HG02642 (cell line): ENCODE results near the gene FHL2.
"Not testable (repeated sequence)": the region's sequence is repeated elsewhere in the genome, so short reads cannot be mapped to it uniquely, and the experiment has no call there.

ENCODE experiments used
- ATAC-seq: cut with Tn5 transposase; IDR thresholded peaks from one replicate; pipeline ENCODE4 v1.9.1; 2021; ENCODE audit warnings: mild to moderate bottlenecking; ENCODE audit not compliant: unreplicated experiment, poor library complexity

FHL2 gene

DNA sequence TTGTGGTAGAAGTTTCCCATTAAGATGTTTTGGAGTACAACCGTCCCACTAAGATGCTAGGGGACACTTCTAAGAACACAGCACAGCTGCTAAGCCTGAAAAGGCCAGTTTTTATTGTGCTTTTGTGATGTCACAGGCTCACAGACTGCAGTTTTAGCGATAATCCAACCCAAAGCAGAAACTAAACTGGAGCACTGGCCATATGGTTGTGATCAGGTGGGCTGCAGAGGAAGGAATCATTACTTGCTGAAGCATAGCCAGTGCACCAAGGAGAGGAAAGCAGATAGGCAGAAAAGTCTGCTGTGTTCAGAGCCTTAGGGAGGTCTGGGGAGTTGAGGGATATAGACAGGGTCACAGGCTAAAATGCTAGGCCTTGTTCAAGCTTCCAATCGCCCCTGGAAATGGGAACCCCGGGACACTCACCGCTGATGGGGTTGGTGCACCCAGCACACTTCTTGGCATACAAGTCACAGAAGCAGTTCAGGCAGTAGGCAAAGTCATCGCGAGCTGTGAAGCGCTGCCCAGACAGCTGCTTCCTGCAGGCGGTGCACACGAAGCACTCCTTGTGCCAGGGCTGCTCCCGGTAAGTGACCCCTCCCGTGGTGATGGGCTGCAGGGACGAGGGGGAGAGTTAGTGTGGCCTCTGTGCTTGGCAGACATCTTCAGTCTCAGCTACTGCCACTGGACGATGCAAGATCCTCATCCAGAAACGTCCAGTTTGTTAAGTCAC lies 35.8 kb downstream of the FHL2 start:
- no peak for ATAC-seq

DNA sequence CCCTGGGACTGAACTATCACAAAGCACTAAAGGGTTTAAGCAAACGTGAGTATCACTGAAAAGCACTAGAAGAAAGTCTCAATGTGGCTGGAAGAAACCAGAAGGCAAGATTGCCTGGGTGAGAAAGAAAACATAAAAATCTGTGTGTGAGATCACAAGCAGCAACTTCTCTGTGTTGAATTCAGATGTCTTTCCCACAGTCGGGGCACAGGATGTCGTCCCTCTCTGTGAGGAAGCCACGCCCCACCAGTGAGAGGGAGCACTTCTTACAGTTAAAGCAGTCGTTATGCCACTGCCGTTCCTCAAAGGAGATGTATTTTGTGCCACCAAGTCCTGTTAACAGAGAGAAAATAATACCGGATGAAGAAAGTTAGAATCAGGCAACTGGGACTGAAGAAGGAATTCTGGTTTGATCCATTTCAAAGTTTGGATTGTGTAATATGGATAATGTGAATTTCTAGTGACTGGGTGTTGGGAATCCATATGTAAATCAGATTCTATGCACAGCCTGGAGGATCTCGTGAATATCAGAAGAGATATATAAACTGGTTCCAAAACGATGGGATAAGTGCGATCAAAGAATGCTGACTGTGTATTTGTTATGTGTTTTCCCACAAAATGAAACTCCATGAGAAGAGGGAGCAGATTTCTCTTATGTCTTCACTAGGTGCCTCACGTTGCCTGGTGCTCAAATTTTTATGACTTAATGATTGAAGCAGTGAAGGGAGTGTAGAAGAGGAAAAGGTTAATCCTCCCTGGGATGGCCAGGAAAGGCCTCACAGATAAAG lies 37.6 kb downstream of the FHL2 start:
- ATAC-seq, result no peak

DNA sequence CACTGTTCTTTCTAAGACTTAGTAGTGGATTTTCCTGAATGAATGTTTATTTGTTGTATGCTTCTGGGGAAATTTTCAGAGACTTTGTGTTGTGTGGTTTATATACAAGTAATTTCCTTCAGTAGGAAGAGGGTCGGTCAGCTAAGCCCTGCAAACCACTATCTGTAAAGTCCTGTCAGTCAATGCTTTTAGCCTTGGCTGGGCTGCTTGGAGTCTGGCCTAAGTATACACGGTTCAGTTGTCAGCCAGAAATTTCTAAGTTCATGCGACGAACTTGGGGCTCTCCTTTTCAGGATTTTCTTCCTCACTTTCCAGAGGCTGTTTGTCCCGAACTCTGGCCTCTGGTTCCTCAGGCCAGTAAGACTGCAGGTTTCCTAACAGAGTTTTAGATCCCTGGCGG lies 40.3 kb downstream of the FHL2 start:
- no peak for ATAC-seq

DNA sequence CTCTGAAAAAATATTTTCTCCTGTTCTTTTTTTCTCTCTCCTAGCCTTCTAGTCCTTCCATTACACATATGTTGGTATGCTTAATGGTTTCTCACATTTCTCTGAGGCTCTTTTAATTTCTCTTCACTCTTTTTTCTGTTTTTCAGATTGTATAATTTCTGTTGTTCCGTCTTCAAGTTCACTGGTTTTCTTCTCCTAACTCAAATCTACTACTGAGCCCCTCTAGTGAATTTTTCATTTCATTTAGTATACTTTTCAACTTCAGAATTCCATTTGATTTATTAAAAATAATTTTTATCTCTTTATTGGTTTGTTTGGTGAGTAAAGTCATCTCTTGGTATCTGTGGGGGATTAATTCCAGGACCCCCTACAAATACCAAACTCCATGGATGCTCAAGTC lies 41.7 kb downstream of the FHL2 start:
- no peak for ATAC-seq

DNA sequence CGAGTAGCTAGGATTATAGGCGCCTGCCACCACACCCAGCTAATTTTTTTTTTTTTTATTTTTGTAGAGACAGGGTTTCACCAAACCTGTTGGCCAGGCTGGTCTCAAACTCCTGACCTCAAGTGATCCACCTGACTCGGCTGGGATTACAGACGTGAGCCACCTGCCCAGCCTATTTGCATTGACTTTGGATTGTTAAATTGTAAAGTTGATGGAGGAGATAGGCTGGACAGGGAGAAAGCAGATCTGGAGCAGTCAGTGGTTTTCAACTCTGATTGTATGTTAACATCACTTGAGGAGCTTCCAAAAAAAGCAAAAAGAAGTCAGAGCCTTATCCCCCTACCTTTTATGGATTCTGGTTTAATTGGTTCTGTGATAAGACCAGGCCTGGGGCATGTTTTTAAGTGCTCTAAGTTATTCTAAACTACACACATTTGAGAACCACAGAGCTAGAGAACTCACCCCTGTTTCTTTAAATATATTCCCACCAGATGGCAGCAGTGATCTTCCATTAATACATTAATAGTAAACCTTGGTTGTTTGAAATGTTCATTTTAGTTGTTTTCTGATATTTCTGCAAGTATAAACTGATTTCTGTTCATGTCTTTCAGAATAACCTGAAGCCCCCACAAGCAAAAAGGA lies 54.0 kb downstream of the FHL2 start:
- ATAC-seq, result no peak

DNA sequence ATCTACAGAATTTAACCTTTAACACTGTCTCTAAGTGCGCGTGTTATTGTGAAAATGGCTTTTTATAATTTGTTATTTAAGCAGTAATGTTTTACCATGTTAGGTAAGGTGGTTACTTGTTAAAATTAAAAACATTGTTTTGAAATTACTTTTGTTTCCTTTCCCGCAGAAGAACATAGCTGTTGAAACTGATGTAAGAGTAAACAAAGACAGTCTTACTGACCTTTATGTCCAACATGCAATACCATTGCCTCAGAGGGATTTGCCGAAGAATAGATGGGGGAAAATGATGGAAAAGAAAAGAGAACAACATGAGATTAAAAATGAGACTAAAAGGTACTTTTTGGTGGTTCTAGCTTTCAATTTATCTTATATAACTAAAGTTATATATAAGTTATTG lies 59.4 kb downstream of the FHL2 start:
- ATAC-seq, result no peak

DNA sequence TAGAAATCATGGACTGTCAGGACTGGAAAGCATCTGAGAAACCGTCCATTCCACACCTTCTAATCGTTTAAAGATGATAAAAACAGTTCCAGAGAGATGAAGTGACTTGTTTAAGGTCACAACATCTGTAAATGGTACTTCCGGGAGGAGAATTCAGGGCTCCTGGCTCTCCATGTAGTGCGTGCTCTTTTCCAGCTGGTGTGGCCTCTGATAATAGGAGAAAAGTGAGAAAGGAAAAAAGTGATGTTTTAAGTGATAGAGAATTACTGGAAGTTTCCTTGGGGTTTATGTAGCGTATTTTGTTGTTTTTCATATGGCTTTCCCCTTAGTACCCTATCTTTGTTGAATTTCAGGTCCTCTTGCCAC lies 60.8 kb downstream of the FHL2 start:
- peak; percentile 12 for ATAC-seq

DNA sequence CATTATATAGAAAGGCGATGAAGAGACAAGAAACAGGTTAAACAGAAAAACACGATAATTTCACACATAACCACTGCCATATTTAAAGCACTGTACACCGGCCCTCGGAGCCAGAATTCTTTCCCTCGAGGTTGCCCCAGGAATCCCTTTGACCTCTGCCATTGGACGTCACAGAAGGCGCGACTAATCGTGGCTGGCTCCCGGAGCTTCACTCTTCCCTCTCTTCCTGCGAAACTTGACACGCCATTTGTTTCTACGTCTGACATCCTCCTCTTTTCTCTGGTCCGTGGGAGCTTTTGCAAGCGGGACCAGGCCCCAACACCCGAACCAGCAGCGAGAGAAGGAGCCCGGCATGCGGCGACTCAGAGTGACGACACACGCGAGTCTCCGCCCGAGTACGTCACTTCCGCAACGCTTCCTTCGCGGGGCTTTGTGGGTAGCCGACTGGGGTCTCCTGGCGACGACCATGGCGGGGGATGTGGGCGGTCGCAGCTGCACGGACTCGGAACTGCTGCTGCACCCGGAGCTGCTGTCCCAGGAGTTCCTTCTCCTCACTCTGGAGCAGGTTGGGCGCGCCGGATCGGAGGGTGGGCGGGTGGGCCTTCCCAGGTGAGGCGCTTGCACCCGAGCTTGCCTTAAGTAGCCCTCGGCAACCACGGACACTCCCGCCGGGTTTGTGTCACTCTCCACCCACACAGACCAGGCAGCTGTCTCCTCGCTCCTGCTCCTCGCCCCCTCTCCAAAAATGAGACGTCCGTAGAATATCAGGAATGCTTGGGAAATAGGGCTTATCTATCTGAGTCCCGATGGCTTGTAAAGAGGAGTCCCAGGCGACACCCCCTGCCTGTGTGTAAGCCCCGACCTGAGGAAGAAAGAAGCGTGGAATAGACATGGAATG lies 61.5 kb downstream of the FHL2 start, which contains the start of gene C2orf49:
Gene C2orf49 (plus strand): TSS at position 419 of the 898 bp plus-strand sequence. CDS start 48 bp downstream, at position 467.
- ATAC-seq, result peak; percentile 96

DNA sequence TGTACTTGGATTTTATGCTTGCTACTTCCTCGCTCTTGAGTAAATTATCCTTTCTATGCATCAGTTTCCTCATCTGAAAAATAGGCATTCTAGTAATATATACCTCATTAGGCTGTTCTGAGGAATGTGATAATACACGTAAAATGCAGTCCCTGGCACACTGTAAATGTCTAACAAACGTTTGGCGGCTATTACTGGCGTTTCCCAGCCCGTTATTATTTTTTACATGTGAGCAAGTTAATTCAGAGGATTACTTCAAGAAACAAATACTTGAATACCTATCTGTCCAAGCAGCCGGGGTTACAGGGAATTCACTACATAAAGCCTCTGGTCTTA lies 62.1 kb downstream of the FHL2 start:
- ATAC-seq, result no peak

DNA sequence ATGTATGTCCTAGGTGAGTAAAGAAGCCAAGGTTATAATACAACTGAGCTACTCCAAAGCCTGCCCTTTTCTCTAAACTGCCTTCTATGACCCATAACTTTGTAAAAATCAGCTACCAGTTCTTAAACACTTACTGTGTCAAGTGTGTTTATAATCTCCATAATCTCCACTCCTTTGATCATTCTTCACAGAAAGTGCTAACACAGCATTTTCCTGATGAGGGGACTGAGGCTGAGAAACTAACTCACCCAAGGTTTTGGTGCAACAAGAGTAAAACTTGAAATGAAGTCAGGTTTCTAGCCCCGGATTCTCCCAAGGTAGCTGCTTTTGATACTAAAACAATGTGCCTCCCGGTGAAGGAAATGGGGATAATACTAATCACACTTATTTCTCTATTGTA lies 63.4 kb downstream of the FHL2 start:
- no peak for ATAC-seq

DNA sequence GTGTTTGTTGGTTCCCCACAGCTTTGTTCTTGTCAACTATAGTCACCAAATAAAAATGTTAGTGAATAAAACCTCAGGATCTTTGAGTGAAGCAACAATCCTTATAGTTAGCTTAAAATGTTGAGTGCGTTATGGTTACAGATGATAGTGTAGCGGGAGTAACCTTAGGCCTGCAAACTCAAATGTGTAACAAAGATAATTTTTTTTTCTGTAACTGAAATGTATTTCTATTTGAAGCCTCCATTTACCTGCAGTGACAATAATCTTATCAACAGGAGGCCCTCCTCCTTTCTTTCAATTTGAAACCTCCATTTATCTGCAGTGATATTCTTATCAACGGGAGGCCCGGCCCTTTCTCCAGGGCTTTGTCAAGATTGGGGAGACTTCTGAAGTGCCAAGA lies 64.6 kb downstream of the FHL2 start:
- no peak for ATAC-seq

DNA sequence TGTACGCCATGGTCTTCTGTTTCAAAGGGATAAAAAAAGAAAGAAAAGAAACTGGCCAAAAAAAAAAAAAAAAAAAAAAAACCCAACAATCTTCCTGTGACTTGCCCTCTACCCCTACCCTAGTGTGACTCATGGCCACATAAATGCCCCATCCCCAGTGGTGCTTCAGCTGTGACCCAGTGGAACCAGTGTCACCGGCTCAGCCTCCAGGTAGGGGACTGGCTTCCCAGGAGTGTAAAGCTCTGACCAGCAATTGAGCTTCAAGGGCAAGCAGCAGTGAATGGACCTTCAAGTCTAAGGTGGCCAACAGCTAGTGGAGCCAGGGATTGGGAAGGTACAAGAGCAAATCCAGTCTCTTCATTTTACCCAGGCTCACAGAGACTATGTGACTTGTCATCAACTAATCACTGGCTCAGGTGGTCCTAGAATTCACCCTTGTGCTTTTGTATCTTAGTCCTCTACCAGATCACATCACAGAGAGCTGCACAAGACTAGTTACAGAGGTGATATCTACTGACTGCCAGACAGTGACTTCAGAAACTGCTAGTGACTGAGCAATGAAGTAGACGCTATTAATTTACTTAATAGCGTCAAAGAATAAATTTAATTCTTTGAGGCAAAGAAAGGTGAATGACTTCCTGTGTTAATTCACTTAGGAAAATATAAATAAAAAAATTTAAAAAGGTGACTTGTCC lies 68.0 kb downstream of the FHL2 start:
- no peak for ATAC-seq

DNA sequence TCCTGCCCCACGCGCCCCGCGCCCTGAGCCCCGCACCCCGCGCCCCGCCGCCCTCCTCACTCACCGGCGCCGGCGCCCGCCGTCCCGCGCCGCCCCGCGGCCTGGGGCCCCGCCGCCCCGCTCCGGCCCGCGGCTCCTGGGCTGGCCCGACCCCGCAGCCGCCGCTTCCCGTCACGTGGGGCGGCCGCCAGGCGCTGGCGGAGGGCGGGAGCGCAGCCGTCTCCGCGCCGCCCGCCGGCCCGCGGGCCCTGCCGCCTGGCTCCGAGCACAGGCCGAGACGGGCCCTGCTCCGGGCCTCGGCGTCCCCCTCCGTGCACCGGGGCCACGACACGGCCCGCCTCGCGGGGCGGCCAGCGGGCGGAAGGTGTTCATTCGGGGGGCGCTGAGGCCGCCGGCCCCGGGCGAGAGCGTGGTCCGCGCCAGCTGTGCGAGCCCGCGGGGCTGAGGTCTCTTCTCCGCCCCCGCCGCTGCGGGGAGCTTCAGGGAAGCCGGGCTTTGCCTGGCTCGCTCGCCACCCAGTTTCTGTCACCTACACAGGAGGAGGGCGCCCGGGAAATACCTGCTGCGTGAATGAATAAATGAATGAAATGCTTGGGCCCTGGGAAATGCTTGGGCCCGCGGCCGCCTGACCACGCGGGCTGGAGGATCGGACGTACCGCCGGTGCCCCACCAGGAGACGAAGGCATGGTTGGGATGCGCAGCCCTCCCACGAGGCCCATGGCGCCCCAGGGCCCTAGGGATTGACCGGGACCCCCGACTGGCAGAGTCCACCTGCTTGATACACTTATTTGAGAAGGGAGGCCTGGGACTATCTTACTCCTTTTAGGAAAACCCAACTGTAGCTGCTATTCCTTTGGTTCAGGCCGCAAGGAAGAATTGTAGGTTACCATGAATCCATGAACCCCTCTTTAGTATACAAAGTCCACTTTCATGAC lies 69.0 kb downstream of the FHL2 start, which contains the start of gene TGFBRAP1:
Gene TGFBRAP1 (minus strand): TSS at position 175 of the 935 bp plus-strand sequence. CDS start 21,434 bp downstream, outside the sequence.
- ATAC-seq, result peak; percentile 86

DNA sequence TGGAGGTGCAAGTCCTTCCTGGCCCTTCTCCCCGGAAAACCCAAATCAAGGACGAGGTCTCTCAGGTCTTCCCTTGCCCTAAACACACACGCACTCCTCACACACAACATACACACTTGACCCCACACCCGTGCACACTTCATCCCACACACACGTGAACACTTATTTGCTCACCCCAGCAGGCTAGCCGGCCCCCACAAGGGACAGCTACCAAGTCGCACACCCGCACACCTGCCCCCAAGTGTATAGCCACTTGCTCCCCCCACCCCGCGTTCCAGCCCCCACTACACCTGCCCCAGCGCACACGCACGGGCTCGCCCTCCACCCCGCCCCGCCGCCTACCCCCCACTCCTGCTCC lies 69.7 kb downstream of the FHL2 start:
- peak; percentile 16 for ATAC-seq

DNA sequence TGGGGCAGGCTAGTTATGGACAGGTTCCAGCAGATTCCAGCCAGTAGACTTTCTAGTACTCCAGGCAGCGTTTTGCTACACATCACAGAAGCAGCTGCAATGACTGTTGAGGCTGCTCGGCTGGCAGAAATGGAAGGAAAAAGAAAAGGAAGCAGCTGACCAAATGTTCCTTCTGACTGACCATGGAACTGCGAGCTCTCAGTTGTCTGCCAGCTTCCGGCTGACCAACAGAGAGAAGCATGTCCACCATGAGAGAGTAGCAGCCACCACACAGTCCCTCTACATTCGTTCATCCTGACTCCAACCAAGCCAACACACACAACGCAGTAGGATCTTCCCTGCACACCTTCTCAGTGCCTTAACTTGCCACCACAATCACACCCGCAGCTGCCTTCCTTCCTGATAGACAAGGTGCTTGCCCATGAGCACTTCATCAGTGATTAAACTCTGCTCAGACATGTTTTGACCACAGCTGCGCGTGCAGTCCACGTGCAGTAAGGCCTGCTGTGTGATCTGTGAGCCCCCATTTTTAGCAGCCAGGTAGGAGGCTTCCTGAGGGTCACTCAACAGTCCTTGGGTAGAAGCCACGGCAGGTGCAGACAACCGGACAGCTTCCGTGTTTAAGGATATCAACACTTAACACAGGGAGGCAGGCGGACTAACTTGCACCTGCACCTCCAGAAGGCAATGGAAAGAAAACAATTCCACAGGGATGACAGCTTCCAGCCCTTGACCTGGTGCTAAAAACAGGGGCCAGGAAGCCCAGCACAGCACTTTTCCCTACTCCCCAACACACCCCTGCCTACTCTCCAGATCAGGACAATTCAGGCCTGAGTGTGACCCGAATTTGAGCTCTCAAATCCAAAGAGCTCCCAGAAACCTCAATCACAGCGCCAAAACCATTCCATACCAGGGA lies 70.3 kb downstream of the FHL2 start:
- no peak for ATAC-seq

DNA sequence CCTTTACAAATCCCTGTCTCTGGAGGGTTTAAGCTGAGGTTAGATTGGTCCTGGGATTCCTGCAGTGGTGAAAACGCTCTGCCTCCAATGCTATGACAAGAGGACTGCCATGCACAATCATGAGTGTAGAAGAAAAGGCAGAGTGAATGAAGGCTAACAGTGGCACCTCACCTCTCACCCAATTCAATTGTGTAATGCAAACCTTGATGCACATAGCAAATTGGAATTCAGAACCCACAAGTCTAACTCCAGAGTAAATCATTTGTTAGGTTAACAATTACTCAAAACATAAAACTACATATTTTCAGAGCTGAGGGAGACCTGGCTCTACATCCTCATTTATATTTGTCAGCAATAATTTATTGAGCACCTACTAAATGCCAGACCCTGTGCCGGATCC lies 71.2 kb downstream of the FHL2 start:
- no peak for ATAC-seq

DNA sequence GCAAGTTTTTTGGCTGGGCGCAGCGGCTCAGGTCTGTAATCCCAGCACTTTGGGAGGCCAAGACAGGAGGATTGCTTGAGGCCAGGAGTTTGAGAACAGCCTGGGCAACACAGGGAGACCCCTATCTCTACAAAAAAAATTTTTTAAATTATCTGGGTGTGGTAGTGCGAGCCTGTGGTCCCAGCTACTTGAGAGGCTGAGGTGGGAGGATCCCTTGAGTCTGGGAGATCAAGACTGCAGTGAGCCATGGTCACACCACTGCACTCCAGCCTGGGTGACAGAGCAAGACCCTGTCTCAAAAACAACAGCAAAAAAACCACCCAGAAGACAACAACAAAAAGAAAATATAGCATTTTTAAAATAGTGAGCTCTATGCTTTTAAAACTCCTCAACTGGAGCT lies 71.6 kb downstream of the FHL2 start:
- not testable (repeated sequence) for ATAC-seq
